Ramos (cell line): ENCODE measurements around the gene PCSK2.

Experiments
- in situ Hi-C: fragments of 300-500 bp; cut with MboI; formaldehyde crosslinking; loops from one replicate; pipeline ENCODE4 v1.14.3; 2022; ENCODE audit warnings: low sequenced_read_pairs; ENCODE audit not compliant: unreplicated experiment

Gene PCSK2

GRCh38 chr20:17519606-17520285 is 292.9 kb downstream of the PCSK2 start:
- in situ Hi-C loops: loop anchor here (25.0 kb wide), 1 partner anchor 768 kb away; the partner anchor contains the start of gene ZNF133

GRCh38 chr20:17520583-17520982 is 293.7 kb downstream of the PCSK2 start:
- in situ Hi-C loops: loop anchor here (25.0 kb wide), 1 partner anchor 767 kb away; the partner anchor contains the start of gene ZNF133

GRCh38 chr20:17522528-17522927 is 295.7 kb downstream of the PCSK2 start:
- in situ Hi-C loops: loop anchor here (25.0 kb wide), 1 partner anchor 765 kb away; the partner anchor contains the start of gene ZNF133

- in situ Hi-C loops: loop anchor here (25.0 kb wide), 1 partner anchor 764 kb away; the partner anchor contains the start of gene ZNF133
These were observed 296.5 kb downstream of the PCSK2 start for GRCh38 chr20:17523326-17523725.

GRCh38 chr20:17524560-17524959 is 297.7 kb downstream of the PCSK2 start:
- in situ Hi-C loops: loop anchor here (25.0 kb wide), 1 partner anchor 763 kb away; the partner anchor contains the start of gene ZNF133

- in situ Hi-C loops: loop anchor here (25.0 kb wide), 1 partner anchor 387 kb away; no protein-coding TSS in a partner anchor
These were observed 298.3 kb downstream of the PCSK2 start for GRCh38 chr20:17525132-17525531.

- in situ Hi-C loops: loop anchor here (25.0 kb wide), 1 partner anchor 387 kb away; no protein-coding TSS in a partner anchor
These were observed 298.8 kb downstream of the PCSK2 start for GRCh38 chr20:17525650-17526049.

GRCh38 chr20:17529586-17529985 is 302.7 kb downstream of the PCSK2 start:
- in situ Hi-C loops: loop anchor here (25.0 kb wide), 1 partner anchor 383 kb away; no protein-coding TSS in a partner anchor

GRCh38 chr20:17530153-17530552 is 303.3 kb downstream of the PCSK2 start:
- in situ Hi-C loops: loop anchor here (25.0 kb wide), 1 partner anchor 382 kb away; no protein-coding TSS in a partner anchor

- in situ Hi-C loops: loop anchor here (25.0 kb wide), 1 partner anchor 381 kb away; no protein-coding TSS in a partner anchor
These were observed 304.1 kb downstream of the PCSK2 start, which contains the start of gene BFSP1 for GRCh38 chr20:17530716-17531664. BFSP1 (minus strand) TSS chr20:17531379; CDS start chr20:17531329, 50 bp downstream.

- in situ Hi-C loops: loop anchor here (25.0 kb wide), 1 partner anchor 381 kb away; no protein-coding TSS in a partner anchor
These were observed 304.8 kb downstream of the PCSK2 start for GRCh38 chr20:17531665-17532025.

GRCh38 chr20:17533396-17533795 is 306.6 kb downstream of the PCSK2 start:
- in situ Hi-C loops: loop anchor here (25.0 kb wide), 1 partner anchor 379 kb away; no protein-coding TSS in a partner anchor

GRCh38 chr20:17534077-17534476 is 307.2 kb downstream of the PCSK2 start:
- in situ Hi-C loops: loop anchor here (25.0 kb wide), 1 partner anchor 378 kb away; no protein-coding TSS in a partner anchor
